ENCODE data around the gene CRTAC1.

The CRTAC1 gene

DNA sequence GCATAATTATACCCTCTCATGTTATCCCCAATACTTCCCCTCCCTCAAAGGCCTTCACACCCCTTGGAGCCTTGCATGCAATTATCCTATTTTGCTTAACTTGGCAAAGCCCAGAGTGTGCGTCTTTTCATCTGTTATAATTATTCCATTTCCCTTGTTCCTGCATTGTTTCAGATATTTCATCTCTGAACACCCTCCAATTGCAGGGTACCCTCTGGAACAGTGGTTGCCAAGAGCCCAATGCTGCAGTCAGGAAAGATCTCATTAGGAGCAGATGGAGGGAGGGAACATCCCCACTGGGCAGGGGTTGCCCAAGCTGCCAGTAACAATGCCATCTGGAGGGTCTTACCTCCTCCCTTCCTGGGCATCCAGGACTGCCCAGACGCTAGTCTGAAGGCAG is 199.2 kb downstream of the CRTAC1 start:
- no peak for DNase-seq

DNA sequence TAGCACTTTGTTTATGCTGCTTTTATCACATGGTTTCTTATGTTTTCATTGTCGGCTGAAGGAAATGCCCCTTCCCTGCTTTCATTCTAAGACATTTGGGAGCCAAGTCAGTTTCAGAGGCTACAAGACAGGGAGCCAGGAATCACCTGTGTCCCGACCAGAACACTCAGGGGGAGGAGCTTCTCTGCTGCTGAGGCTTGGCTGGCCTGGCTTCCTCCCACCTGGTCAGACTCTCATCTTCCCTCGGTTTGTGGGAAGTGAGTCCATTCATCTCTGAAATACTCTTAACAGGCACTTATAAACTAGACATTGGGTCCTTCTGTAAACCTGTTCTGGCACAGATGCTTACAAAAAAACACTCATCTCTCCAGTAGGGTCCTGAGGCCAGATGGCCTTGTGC is 200.4 kb downstream of the CRTAC1 start:
- peak; percentile 54 for DNase-seq

DNA sequence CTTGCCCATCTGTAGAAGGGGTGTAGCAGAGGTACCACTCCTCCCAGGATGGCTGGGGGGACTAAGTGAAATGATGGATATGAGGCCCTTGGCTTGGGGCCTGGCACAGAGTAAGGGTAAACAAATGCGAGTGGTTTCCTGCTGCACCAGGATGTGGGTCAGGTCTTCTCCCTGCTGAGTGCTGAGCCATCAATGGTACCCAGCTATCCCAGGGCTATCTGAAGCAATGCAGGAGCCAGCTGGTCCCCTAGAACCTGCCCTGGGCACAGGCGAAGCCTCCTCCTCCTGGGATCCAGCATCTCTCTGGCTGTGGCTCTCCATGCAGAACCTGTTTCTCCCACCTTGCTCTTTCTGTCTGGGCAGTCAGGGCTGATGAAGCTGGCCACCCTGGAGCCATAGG is 201.7 kb downstream of the CRTAC1 start:
- DNase-seq, result no peak

DNA sequence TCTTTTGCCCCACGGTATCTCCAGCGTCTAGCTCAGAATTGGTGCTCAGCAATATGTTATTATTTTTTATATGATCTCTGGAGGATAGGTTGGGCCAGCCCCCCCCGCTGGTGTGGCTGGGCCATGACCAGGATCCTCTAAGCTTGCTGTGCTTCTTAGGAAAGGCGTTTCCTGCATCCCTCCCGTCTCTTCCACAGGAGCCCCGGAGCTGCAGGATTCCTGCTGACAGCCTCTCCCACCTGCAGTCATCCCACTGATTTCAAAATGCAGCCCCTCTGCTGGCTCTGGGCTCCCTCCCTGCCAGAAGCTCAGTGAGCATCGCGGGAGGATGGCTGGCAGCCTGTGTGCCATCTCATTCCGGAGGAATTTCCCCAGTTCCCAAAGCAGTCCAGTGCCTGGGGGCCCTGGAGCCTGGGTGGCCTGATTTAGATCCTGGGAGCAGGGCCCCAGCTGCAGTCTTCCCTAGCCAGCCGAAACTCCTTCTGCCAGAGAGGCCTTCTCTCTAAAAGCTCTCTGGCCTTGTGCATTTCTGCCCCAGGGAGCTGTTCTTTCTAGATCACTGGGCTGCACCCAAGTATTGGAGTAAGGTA is 202.6 kb downstream of the CRTAC1 start:
- DNase-seq, result no peak

DNA sequence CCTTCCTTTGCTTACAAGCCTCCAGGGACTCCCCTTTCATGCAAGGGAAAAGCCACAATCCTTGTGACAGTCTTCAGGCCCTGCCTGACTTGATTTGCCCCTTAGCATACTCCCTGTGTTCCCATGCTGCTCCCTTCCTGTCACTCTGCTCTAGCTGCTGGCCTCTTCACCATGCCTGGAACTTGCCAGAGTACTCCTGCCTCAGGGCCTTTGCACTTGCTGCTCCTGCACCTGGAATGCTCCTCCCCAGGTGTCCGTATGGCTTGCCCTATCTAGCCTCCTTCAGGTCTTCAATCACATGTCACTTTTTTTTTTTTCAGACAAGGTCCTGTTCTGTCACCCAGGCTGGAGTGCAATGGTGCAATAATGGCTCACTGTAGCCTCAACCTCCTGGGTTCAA is 203.5 kb downstream of the CRTAC1 start:
- no peak for DNase-seq

DNA sequence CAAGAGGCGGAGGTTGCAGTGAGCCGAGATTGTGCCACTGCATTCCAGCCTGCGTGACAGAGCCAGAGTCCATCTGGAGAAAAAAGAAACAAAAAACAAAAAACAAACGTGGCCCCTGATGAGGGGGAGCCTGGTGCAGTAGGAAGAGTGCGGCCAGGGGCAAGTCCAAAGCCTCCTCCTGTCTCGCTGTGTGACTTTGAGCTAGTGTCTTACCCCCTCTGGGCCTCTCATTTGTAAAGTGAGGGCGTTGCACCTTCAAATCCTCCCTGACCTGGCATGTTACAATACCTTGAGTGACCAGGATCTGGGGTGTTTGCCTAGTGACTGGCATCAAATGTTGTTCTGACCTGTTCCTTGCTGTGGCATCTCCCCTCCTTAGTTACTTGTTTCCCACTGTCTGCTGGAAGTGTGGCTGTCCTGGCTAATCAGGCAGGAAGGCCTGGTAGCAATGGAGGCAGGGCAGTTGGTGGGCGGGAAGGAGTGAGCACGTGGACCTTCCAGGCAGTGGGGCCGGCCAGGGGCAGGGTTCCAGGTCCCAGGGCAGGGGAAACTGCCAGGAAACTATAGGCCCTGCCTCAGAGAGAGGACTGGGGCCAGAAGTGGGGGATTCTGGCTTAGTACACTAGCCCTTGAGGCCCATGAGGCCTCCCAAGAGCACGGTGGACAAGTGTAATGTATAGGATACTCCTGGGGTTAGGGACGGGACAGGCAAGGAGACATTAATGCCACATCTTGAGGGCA is 205.2 kb downstream of the CRTAC1 start:
- no peak for DNase-seq

DNA sequence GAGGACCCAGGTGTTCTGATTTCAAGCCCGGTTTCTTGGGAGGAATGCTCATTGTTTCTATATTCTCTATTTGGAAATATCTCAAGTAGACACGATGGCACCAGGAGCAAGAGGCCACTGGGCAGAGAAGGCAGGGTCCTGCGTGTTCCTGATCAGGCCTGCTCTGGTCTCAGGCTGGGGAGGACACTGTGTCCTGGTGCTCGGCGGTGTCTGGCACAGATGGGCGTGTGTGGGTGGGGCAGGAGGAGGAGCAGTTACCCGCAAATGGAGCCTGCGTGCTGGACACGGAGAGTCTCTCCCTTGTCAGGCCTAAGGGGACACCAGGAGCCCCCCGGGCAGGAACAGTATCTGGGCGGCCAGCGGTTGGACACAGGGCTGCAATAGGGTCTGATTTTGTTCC is 206.7 kb downstream of the CRTAC1 start:
- DNase-seq, result no peak

DNA sequence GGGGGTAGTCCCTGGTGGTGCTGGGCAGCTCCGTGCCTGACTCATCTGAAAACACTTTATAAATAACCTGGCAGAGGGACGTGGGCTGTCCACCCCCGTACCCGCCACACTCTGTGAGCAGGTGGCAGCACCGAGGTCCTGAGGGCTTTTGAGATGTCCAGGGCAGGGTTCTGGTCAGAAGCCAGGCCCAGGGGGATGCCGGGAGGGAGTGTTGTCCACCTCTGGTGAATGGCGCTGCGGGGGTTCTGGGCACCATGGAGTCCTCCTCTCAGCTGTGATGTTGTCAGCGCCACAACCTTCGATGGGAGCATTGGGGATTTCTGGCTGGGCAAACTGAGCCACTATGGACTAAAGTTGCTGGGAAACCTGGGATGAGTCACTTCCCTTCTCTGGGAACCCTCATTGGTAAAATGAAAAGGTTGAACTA is 208.1 kb downstream of the CRTAC1 start:
- DNase-seq, result no peak

DNA sequence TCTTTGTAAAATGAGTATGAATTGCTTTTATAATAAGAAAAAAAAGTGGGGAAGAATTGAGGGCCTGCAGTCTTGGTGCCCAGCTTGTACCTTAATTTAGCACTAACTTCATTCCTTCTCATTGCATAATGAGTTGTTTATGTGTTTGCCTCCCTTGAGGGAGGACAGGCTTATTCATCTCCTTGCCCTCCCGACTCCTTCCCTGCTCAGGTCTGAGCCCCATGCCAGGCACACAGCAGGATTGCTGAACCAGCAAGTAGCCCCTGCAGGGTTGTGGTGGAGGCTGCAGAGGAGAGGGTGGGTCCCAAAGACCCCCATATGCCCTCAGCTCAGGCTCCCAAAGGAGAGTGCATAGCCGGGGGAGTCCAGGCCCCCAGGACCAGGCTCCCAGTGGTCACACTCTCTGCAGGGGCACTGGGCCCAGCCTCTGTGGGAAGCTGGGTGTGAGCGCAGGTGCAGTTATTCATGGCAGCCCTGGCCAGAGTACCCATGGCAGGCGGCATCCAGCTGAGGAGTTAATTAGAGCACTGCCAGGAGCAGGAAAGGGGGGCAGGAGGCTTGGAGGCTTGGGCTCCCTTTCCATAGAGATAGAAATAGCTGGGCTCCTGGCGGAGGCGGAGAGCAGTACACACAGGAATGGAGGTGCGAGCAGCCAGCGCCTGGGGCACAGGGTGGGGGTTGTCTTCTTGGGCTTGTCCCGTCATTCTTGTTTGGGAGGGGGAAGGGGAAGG is 208.9 kb downstream of the CRTAC1 start:
- no peak for DNase-seq

DNA sequence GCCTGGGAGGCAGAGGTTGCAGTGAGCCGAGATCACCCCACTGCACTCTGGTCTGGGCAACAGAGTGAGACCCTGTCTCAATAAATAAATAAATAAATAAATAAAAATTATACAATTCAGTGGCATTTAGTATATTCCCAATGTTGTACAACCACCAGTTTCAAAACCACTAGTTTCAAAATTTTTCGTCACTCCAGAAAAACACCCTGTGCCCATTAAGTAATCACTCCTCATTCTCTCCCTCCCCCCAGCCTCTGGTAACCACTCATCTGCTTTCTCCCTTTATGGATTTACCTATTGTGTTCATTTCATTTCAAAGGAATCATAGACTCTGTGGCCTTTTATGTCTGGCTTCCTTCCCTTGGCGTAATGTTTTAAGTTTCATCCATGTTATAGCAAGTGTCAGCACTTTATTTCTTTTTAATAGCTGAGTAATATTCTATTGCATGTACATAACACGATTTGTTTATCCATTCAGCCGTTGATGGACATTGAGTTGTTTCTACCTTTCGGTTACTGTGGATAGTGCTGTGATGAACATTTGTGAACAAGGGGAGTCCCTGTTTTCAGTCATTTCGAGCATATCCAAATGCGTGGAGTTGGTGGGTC is 210.2 kb downstream of the CRTAC1 start:
- DNase-seq, result no peak

DNA sequence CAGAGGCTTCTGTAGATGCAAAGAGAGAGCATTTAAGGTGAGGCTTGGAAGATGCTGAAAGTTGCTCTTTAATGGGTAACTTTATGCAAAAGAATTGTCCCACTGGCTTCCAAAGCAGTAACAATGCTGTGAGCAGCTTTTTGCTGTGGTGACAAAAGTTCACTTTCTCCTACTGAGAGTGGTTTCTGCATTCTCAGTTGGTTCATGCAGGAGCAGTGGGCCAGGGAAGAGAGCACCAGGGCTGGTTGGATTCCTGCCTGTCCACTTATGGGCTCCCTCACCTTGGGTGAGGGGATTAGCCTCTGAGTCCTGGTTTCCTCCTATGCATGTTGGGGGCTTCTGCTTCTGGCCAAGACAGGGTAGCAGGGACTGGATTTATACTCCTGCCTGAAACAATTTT is 211.8 kb downstream of the CRTAC1 start:
- no peak for DNase-seq

DNA sequence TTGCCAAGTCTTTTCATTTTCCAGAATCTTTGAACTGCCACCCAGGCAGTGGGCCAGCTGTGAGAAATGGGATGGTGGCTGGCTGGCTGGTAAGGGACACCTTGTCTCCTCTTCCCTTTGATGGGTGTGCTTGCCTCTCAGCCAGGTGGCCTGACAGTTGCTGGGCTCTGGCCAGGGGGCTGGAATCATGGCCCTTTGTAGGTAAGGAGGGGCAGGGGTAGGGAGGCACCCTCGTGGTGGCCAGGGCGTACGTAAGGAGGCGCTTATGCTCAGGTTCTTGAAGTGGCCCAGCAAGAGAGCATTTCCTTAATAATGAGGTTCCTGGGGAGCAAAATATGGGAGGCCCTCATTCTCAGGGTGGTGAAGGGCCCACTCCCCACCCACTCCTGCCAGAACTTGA is 213.8 kb downstream of the CRTAC1 start:
- no peak for DNase-seq
